PFSK-1 (cell line): ENCODE results near the gene C9orf72.

Experiments used
- FOXP2 ChIP-seq: optimal IDR thresholded peaks from 2 replicates; pipeline ENCODE3; 2011; ENCODE audit warnings: borderline replicate concordance, control low read depth, inconsistent platforms; ENCODE audit not compliant: insufficient read depth; ENCODE audit errors: extremely low read length, extremely low read depth
- POLR2AphosphoS5 ChIP-seq: IDR thresholded peaks from 2 replicates; pipeline ENCODE4 v1.6.1; 2012; ENCODE audit warnings: low read depth, mild to moderate bottlenecking, control low read depth, low read length, moderate library complexity
- SIN3A ChIP-seq: IDR thresholded peaks from 2 replicates; pipeline ENCODE4 v1.6.1; 2012; ENCODE audit warnings: mild to moderate bottlenecking, low read length, moderate library complexity, borderline replicate concordance; ENCODE audit not compliant: insufficient read depth
- TAF1 ChIP-seq: IDR thresholded peaks from 2 replicates; pipeline ENCODE4 v1.6.1; 2012; ENCODE audit warnings: low read length, control low read depth, borderline replicate concordance; ENCODE audit not compliant: insufficient read depth
- TF ChIP-seq, protein P1 (sequence below), 2 experiments: IDR thresholded peaks; 2 replicates each; pipeline versions ENCODE4 v1.6.1 to v1.8.0; 2011 to 2012; ENCODE audit warnings: low read depth in 2 of 2, low read length in 2 of 2, control low read depth in 1 of 2, inconsistent platforms in 1 of 2, mild to moderate bottlenecking in 1 of 2, moderate library complexity in 1 of 2; ENCODE audit not compliant: insufficient read depth in 1 of 2

Gene C9orf72

GRCh38 chr9:27506981-27507380 lies 66.3 kb downstream of the C9orf72 start:
- TF ChIP-seq, protein P1, sequence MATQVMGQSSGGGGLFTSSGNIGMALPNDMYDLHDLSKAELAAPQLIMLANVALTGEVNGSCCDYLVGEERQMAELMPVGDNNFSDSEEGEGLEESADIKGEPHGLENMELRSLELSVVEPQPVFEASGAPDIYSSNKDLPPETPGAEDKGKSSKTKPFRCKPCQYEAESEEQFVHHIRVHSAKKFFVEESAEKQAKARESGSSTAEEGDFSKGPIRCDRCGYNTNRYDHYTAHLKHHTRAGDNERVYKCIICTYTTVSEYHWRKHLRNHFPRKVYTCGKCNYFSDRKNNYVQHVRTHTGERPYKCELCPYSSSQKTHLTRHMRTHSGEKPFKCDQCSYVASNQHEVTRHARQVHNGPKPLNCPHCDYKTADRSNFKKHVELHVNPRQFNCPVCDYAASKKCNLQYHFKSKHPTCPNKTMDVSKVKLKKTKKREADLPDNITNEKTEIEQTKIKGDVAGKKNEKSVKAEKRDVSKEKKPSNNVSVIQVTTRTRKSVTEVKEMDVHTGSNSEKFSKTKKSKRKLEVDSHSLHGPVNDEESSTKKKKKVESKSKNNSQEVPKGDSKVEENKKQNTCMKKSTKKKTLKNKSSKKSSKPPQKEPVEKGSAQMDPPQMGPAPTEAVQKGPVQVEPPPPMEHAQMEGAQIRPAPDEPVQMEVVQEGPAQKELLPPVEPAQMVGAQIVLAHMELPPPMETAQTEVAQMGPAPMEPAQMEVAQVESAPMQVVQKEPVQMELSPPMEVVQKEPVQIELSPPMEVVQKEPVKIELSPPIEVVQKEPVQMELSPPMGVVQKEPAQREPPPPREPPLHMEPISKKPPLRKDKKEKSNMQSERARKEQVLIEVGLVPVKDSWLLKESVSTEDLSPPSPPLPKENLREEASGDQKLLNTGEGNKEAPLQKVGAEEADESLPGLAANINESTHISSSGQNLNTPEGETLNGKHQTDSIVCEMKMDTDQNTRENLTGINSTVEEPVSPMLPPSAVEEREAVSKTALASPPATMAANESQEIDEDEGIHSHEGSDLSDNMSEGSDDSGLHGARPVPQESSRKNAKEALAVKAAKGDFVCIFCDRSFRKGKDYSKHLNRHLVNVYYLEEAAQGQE (IDR thresholded peaks at IDR 0.05; ENCODE audit: insufficient read depth in 1 of 2, low read depth in 2 of 2, low read length in 2 of 2), result no peak
- TF ChIP-seq TAF1 (no peak), SIN3A (no peak), FOXP2 (no peak), POLR2AphosphoS5 (no peak)

DNA sequence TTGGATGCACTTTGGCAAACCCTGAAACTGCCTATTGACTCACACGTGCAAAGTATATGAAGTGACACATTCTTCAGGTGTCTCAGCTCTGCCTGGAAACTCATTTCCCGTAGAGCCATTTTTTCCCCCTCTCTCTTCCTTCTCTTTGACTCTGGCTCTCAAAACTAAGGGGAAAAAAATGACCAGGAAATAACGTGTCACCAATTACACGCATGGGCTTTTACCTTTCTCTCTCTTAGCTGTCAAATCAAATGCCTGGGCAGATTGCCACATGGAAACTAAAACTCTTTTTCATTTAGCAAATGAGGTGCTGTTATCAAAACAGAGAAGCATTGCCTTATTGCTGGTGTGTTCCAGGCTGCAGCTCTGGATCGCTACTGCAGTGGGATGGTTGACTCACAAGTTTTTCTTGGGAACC lies 67.5 kb downstream of the C9orf72 start:
- TF ChIP-seq TAF1, result no peak
- no peak for TF ChIP-seq POLR2AphosphoS5

GRCh38 chr9:27504259-27504658 lies 69.0 kb downstream of the C9orf72 start:
- TF ChIP-seq FOXP2 (no peak), POLR2AphosphoS5 (no peak), SIN3A (no peak), TAF1 (no peak)
- TF ChIP-seq, protein P1 (IDR thresholded peaks at IDR 0.05; ENCODE audit: insufficient read depth in 1 of 2, low read depth in 2 of 2, low read length in 2 of 2), result no peak

DNA sequence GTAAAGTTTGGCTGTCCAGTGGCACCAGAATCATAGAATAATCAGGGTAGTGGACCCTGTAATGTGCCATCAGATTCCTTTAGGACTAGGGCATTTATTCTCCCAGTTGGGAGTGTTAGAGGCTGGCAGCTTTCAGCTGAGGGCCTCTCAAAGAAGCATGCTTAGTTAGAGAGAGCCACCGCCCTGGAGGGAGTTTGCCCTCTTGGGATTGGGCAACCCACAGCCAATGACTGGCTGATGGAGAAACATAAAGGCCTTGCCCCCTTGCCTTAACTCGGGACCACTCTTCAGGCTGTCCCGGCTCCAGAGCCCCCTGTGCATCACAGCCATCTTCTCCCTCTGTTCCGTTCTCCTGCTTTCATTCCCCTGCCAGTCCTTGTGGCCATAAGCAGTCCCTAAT lies 69.7 kb downstream of the C9orf72 start:
- TF ChIP-seq TAF1, result no peak
- TF ChIP-seq, protein P1 (IDR thresholded peaks at IDR 0.05; ENCODE audit: insufficient read depth in 1 of 2, low read depth in 2 of 2, low read length in 2 of 2), result no peak

GRCh38 chr9:27499451-27499850 lies 73.8 kb downstream of the C9orf72 start:
- TF ChIP-seq, protein P1 (IDR thresholded peaks at IDR 0.05; ENCODE audit: insufficient read depth in 1 of 2, low read depth in 2 of 2, low read length in 2 of 2), result 0 out of 4 replicates have a peak, but pooled peaks of 1 of the 2 experiments have one; percentile 14
- no peak for TF ChIP-seq POLR2AphosphoS5
- TF ChIP-seq TAF1, result peak; percentile 21; the same call in 1 of the 2 replicates
